Measurements from ENCODE around the gene C16orf54. TPM values are rescaled to one million over a fixed set of nuclear protein-coding genes. Genes with fewer than 3 reads are reported as not detected.

The C16orf54 gene
- total and polyA plus RNA-seq, 2 experiments from 2014 or later, result 3.2 TPM; not detected in 1

DNA sequence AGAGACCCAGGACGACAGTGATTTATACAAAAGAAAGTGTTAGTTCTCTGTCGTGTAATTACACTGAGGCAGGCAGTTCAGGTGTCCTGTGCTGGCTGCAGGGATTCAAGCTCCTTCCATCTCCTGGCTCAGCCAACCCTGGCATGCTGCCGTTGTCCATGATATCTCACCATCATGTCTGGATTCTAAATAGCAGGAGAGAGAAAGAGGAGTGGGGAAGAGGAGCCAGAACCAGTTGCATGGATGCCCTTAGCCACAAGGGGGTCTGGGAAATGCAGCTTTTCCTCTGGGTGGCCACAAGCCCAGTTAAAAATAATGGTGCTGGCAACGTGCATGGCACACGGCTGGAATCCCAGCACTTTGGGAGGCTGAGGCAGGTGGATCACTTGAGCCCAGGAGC lies 9.7 kb downstream of the C16orf54 start:
- Mint-ChIP-seq H3K4me3 (no peak overlapping the region), H3K27ac (no peak overlapping the region), H3K36me3 (ENCODE audit: low read depth) (peaks cover 81% of the 10 kb centered on the region), H3K4me1 (peaks cover 4% of the 10 kb centered on the region; the same call in 1 of the 3 replicates), H3K27me3 (ENCODE audit: insufficient read depth, low read depth, poor library complexity) (peaks cover 30% of the 10 kb centered on the region), H3K9me3 (no peaks in the 10 kb centered on the region; the same call in 2 of the 3 replicates)
- H3K27me3 ChIP-seq (ENCODE audit: insufficient read depth), result no peaks in the 10 kb centered on the region
- peaks cover 40% of the 10 kb centered on the region for H4K20me1 ChIP-seq (replicated peaks; ENCODE audit: insufficient read depth)
- H3K36me3 ChIP-seq (ENCODE audit: insufficient read depth), result peaks cover 16% of the 10 kb centered on the region
- ATAC-seq, result peak; percentile 70
- H2AFZ ChIP-seq, result no peak overlapping the region
- H3K9me2 ChIP-seq (ENCODE audit: insufficient read depth), result no peaks in the 10 kb centered on the region
- H3K27ac ChIP-seq (ENCODE audit: low read depth), result 0 out of 2 replicates have a peak overlapping the region, but pooled peaks have one; percentile 66
- no peak overlapping the region for H3K4me2 ChIP-seq
- no peak overlapping the region for H3K4me3 ChIP-seq
- H3K79me2 ChIP-seq (replicated peaks; ENCODE audit: insufficient read depth), result peaks cover 3% of the 10 kb centered on the region; the same call in 1 of the 2 replicates
- no peaks in the 10 kb centered on the region; the same call in 1 of the 2 replicates for H3K4me1 ChIP-seq (ENCODE audit: insufficient read depth)
- TF ChIP-seq NANOG (IDR thresholded peaks at IDR 0.05; ENCODE audit: borderline replicate concordance) (no peak), EZH2phosphoT487 (IDR thresholded peaks at IDR 0.05; ENCODE audit: unreplicated experiment) (no peak), ZNF114 (CRISPR knock-in tag; IDR thresholded peaks at IDR 0.05) (no peak)
- TF ChIP-seq, protein P1, sequence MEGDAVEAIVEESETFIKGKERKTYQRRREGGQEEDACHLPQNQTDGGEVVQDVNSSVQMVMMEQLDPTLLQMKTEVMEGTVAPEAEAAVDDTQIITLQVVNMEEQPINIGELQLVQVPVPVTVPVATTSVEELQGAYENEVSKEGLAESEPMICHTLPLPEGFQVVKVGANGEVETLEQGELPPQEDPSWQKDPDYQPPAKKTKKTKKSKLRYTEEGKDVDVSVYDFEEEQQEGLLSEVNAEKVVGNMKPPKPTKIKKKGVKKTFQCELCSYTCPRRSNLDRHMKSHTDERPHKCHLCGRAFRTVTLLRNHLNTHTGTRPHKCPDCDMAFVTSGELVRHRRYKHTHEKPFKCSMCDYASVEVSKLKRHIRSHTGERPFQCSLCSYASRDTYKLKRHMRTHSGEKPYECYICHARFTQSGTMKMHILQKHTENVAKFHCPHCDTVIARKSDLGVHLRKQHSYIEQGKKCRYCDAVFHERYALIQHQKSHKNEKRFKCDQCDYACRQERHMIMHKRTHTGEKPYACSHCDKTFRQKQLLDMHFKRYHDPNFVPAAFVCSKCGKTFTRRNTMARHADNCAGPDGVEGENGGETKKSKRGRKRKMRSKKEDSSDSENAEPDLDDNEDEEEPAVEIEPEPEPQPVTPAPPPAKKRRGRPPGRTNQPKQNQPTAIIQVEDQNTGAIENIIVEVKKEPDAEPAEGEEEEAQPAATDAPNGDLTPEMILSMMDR (conservative IDR thresholded peaks at IDR 0.05; ENCODE audit: low read depth in 2 of 2), result peak; percentile 22 to 38; a peak in 3 of 4 replicates
- peaks cover 70% of the 10 kb centered on the region for H3F3A ChIP-seq (replicated peaks; ENCODE audit: low read depth)
- DNase-seq (ENCODE audit: low spot score), result no peak

DNA sequence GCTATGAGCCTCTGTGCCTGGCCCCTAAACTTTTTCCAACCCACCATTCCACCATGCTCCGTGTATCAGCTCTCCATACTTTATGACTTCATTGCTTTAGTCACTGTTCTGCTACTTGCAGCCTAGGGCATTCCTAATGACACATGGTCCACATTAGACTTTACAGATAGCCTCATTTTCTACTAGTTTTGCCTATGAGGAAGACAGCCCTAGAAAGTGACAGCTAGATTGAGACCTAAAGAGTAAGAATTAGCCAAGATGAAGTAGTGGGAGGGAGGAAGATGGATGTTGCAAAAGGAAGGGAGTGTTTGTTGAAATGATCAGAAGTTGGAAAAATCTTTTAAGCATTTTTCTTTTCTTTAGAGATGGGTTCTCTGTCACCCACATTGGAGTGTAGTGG lies 11.0 kb downstream of the C16orf54 start:
- no peak for ATAC-seq
- no peak overlapping the region for H3K4me2 ChIP-seq

More for the DNA sequence above, 11.0 kb downstream of the C16orf54 start:
- Histone ChIP-seq H3K9me2 (ENCODE audit: insufficient read depth) (no peaks in the 10 kb centered on the region), H3K27ac (ENCODE audit: low read depth) (0 out of 2 replicates have a peak overlapping the region, but pooled peaks have one; percentile 32), H3K79me2 (replicated peaks; ENCODE audit: insufficient read depth) (peaks cover 6% of the 10 kb centered on the region), H3K4me3 (no peak overlapping the region), H4K20me1 (replicated peaks; ENCODE audit: insufficient read depth) (peaks cover 43% of the 10 kb centered on the region), H2AFZ (no peak overlapping the region), H3K4me1 (ENCODE audit: insufficient read depth) (no peaks in the 10 kb centered on the region; the same call in 1 of the 2 replicates), H3K27me3 (ENCODE audit: insufficient read depth) (no peaks in the 10 kb centered on the region), H3F3A (replicated peaks; ENCODE audit: low read depth) (peaks cover 67% of the 10 kb centered on the region), H3K36me3 (ENCODE audit: insufficient read depth) (peaks cover 25% of the 10 kb centered on the region)
- H3K36me3 Mint-ChIP-seq (ENCODE audit: low read depth), result peaks cover 83% of the 10 kb centered on the region
- TF ChIP-seq CREB1 (CRISPR knock-in tag; IDR thresholded peaks at IDR 0.05; ENCODE audit: low read depth) (no peak), EZH2 (IDR thresholded peaks at IDR 0.05; ENCODE audit: low read depth, unreplicated experiment) (no peak), NANOG (IDR thresholded peaks at IDR 0.05; ENCODE audit: borderline replicate concordance) (no peak), ZNF114 (CRISPR knock-in tag; IDR thresholded peaks at IDR 0.05) (no peak), STAT1 (IDR thresholded peaks at IDR 0.05; ENCODE audit: unreplicated experiment) (no peak)
- TF ChIP-seq, protein P2, sequence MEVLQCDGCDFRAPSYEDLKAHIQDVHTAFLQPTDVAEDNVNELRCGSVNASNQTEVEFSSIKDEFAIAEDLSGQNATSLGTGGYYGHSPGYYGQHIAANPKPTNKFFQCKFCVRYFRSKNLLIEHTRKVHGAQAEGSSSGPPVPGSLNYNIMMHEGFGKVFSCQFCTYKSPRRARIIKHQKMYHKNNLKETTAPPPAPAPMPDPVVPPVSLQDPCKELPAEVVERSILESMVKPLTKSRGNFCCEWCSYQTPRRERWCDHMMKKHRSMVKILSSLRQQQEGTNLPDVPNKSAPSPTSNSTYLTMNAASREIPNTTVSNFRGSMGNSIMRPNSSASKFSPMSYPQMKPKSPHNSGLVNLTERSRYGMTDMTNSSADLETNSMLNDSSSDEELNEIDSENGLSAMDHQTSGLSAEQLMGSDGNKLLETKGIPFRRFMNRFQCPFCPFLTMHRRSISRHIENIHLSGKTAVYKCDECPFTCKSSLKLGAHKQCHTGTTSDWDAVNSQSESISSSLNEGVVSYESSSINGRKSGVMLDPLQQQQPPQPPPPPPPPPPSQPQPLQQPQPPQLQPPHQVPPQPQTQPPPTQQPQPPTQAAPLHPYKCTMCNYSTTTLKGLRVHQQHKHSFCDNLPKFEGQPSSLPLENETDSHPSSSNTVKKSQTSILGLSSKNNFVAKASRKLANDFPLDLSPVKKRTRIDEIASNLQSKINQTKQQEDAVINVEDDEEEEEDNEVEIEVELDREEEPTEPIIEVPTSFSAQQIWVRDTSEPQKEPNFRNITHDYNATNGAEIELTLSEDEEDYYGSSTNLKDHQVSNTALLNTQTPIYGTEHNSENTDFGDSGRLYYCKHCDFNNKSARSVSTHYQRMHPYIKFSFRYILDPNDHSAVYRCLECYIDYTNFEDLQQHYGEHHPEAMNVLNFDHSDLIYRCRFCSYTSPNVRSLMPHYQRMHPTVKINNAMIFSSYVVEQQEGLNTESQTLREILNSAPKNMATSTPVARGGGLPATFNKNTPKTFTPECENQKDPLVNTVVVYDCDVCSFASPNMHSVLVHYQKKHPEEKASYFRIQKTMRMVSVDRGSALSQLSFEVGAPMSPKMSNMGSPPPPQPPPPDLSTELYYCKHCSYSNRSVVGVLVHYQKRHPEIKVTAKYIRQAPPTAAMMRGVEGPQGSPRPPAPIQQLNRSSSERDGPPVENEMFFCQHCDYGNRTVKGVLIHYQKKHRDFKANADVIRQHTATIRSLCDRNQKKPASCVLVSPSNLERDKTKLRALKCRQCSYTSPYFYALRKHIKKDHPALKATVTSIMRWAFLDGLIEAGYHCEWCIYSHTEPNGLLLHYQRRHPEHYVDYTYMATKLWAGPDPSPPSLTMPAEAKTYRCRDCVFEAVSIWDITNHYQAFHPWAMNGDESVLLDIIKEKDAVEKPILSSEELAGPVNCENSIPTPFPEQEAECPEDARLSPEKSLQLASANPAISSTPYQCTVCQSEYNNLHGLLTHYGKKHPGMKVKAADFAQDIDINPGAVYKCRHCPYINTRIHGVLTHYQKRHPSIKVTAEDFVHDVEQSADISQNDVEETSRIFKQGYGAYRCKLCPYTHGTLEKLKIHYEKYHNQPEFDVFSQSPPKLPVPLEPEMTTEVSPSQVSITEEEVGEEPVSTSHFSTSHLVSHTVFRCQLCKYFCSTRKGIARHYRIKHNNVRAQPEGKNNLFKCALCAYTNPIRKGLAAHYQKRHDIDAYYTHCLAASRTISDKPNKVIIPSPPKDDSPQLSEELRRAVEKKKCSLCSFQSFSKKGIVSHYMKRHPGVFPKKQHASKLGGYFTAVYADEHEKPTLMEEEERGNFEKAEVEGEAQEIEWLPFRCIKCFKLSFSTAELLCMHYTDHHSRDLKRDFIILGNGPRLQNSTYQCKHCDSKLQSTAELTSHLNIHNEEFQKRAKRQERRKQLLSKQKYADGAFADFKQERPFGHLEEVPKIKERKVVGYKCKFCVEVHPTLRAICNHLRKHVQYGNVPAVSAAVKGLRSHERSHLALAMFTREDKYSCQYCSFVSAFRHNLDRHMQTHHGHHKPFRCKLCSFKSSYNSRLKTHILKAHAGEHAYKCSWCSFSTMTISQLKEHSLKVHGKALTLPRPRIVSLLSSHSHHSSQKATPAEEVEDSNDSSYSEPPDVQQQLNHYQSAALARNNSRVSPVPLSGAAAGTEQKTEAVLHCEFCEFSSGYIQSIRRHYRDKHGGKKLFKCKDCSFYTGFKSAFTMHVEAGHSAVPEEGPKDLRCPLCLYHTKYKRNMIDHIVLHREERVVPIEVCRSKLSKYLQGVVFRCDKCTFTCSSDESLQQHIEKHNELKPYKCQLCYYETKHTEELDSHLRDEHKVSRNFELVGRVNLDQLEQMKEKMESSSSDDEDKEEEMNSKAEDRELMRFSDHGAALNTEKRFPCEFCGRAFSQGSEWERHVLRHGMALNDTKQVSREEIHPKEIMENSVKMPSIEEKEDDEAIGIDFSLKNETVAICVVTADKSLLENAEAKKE (CRISPR knock-in tag; IDR thresholded peaks at IDR 0.05), result no peak
- TF ChIP-seq, protein P1 (conservative IDR thresholded peaks at IDR 0.05; ENCODE audit: low read depth in 2 of 2), result no peak
- TF ChIP-seq, protein P3, sequence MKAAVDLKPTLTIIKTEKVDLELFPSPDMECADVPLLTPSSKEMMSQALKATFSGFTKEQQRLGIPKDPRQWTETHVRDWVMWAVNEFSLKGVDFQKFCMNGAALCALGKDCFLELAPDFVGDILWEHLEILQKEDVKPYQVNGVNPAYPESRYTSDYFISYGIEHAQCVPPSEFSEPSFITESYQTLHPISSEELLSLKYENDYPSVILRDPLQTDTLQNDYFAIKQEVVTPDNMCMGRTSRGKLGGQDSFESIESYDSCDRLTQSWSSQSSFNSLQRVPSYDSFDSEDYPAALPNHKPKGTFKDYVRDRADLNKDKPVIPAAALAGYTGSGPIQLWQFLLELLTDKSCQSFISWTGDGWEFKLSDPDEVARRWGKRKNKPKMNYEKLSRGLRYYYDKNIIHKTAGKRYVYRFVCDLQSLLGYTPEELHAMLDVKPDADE (IDR thresholded peaks at IDR 0.05), result no peak
- H3K4me3 Mint-ChIP-seq, result no peak overlapping the region
- no peak overlapping the region for H3K27ac Mint-ChIP-seq
- peaks cover 23% of the 10 kb centered on the region for H3K27me3 Mint-ChIP-seq (ENCODE audit: insufficient read depth, low read depth, poor library complexity)
- no peak for DNase-seq (ENCODE audit: low spot score)
- H3K9me3 Mint-ChIP-seq, result no peaks in the 10 kb centered on the region; the same call in 2 of the 3 replicates
- H3K4me1 Mint-ChIP-seq, result peaks cover 4% of the 10 kb centered on the region; the same call in 1 of the 3 replicates

Measured in GM23338 (cell line).